Epidermal melanocyte (primary cell): Measurements from ENCODE around the gene DNPEP.
"Not testable (repeated sequence)": the region's sequence is repeated elsewhere in the genome, so short reads cannot be mapped to it uniquely, and the experiment has no call there.

Experiments used
- DNase-seq: peaks from one replicate; pipeline ENCODE4 v3.0.0; 2011; ENCODE audit warnings: low spot score; ENCODE audit not compliant: insufficient read length

DNPEP gene

DNA sequence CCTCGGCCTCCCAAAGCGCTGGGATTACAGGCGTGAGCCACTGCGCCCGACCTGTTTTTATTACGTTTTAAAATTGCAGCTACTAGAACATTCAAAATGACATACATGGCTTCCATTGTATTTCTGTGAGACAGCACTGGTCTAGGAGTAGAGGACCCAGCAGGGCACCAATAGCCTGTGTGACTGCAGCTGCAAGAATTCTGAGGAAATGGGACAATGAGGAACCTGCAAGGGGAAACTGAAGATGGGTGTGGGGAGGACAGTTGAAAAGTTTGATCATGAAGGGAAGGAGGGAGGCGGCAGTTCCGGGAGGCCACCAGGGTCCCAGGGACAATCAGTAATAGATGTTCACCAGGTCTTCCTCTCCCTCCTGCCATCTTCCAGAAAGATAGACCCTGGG lies 13.9 kb upstream of the DNPEP start:
- DNase-seq: no peak

DNA sequence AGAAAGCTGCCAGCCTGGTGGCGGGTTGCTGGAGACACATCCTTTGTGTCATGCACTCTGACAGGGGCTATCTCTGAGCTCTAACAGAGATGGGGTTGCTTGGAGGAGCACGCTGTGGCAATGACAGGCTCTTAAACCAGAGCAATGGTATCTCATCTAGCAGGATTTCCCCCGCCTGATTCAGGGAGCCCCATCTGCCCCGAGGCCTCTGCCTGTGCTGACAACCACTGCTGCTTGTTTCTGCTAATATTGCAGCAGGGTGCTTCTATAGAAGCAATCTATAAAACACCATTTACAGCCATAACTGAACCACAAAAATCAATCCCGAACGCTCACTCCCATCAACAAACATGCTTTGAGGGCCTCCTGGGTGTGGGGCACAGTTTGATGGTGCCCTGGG lies 12.8 kb upstream of the DNPEP start:
- DNase-seq: no peak

DNA sequence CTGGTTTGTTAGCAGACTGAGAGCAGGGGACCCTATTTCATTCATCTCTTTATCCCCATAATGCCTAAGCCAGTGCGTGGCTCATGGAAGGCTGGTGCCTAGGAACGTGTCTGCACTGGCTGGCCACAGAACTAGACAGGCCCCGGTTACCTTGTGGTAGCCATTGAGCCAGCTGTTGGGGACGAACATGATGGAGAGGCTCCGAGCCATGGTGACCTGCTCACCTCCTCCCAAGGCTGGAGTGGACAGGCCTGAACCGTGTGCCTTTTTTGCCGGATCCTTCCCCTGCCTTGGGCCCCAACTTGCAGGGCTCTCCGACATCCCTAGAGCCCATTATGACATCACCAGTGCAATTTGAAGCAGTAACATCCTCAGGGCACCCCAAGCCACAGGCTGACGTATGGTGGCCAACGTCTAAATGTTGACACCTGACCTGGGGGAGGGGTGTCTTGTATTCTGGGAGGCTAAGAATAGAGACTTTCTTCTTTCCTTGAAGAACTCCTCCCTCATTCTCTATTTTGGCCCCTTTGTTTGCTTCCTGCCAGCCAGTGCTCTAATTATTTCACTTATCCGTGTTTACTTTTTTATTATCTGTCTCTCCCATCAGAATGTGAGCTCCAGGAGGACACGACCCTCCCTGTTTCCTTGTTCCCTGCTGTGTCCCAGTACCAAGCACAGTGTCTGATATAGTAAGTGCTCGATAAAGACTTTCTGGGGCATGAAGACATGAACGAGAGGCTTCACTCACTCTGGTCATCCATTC lies 12.2 kb upstream of the DNPEP start:
- DNase-seq: no peak

DNA sequence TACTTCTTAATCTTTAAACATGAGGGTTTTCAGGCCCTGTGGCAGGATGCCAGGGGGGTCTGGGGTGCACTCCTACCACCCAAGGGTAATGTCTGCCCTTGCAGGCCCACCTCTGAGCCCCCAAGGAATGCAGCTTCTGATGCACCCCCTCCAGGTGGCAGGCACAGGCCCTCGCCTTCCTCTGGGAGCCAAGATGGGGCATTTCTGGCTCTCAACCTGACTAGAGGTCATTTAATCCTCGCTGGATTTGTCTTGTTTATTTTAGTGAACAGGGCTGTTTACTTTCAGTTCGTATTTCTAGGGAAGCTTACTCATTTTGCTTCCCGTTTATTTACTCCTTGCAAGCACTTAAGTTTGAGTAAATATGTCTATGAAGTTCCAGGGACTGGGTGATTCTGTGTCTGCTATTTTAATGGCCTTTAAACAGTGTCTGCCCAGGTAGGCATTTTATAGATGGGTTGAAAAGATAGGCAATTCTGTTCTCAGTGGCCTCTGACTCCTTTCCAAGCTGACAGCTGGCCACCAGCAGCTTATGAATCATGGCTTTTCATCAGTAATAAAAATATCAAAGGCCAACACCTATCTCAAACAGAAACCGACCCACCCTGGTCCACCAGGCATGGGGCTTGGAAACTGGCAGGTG lies 11.1 kb upstream of the DNPEP start:
- DNase-seq: no peak

DNA sequence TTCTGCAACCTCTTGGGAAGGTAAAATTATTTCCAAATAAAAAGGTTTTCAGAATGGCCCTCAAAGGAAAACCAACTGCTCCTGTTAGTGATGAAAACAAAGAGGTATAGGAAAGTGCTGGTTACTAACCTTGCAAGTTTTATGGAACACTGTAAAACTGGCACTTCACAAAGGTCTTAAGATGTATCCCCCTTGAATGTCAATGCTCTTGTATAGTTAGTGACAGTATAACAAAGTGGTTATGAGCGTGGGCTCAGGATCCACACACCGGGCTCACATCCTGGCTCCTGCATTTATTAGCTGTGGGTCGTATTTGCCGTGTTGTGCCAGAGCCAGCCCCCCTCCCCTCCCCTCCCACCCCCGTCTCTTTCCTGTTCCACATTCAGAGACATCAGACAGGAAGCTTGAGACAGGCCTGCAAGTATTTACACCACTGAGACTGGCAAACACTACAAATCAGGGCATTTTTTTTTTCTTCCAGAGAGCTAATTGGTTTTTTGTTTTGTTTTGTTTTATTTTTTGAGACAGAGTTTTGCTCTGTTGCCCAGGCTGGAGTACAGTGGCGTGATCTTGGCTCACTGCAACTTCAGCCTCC lies 9.2 kb upstream of the DNPEP start:
- no peak for DNase-seq

DNA sequence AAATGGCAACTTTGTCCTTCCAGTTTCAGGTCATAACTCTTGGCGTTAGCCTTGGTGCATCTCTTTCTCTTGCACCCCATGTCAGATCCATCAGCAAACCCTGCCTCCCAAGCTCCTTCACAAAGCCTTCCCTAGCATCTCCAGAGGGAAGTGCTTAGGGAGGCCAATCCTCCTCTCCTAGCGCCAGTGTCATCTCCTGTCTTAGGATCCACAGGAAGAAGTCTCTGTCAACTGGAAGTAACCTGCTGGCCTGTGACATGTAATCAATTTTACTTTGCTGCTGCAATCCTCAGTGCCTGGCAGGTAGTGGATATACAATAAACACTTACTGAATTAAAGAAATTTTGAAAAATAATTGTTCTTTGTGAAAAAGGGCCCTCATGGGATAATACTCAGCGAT lies 7.9 kb upstream of the DNPEP start:
- no peak for DNase-seq

DNA sequence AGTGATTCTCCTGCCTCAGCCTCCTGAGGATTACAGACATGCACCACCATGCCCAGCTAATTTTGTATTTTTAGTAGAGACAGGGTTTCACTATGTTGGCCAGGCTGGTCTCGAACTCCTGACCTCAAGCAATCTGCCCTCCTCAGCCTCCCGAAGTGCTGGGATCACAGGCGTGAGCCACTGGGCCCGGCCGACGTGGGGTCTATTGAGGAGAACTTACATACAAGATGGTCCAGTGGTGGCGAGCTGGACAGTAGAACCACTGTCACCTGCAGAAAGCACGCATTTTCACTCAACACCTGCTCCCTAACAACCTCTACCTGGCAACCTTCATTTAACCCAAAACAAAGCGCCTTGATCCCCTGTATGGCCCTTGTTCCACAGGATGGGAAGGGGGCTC lies 7.3 kb upstream of the DNPEP start:
- DNase-seq: not testable (repeated sequence)

DNA sequence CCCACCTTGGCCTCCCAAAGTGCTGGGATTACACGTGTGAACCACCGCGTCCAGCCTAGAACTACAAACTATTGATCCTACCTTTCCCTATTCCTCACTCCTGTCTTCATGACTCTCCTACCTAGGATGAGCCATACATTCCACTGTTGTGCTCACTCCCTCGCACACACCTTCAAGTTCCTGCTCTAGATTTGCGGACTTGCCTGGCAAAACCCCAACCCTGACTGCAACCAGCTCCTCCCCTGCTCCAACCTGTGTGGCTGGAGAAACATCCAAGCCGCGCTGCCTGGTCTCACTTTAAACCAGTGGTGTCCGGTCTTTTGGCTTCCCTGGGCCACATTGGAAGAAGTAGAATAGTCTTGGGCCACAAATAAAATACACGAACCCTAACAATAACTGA lies 5.0 kb upstream of the DNPEP start:
- DNase-seq: no peak

DNA sequence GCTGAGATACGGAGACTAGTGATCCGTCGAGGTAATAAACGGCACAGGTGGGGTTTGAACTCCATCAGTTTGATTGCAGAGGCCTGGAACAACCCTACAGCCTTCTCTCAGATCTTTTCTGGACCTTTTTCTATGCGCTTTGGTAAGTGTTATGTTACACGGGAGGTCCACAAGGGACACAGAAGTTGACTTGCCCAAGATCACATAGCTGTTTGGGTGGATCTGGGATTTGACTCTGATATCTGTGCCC lies 1.1 kb upstream of the DNPEP start:
- no peak for DNase-seq

DNA sequence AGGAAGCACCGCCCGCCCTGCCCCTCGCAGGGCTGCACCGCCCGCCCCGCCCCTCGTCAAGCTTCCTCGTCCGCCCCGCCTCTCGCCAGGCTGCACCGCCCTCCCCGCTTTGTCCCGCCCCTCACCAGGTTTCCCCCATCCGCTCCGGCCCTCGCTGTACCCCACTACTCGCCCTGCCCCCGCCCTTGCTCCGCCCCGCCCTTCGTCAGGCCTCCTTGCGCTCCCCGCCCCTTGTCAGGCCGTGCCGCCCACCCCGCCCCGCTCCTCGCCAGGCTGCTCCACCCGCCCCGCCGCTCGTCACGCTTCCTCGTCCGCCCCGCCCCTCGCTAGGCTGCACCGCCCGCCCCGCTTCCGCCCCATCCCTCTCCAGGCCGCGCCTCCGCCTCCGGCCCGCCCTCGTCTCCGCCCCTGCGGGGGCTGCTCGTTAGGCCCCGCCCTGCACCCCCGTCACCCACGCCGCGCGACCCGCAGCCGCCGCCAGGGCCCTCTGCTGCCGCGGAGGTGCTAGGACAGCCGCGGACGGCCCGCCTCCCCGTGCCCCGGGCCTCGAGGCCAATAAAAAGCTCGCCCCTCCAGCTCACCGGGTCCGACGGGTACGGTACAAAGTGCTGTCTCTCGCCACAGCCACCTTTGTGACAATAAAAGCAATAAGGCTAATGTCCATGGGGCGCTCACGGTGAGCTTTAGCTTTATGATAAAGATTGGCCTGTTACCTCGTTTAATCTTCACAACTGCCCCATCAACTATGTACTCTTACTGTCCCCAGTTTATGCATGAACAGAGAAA lies 602 bp upstream of the DNPEP start:
- peak; percentile 81 for DNase-seq

DNA sequence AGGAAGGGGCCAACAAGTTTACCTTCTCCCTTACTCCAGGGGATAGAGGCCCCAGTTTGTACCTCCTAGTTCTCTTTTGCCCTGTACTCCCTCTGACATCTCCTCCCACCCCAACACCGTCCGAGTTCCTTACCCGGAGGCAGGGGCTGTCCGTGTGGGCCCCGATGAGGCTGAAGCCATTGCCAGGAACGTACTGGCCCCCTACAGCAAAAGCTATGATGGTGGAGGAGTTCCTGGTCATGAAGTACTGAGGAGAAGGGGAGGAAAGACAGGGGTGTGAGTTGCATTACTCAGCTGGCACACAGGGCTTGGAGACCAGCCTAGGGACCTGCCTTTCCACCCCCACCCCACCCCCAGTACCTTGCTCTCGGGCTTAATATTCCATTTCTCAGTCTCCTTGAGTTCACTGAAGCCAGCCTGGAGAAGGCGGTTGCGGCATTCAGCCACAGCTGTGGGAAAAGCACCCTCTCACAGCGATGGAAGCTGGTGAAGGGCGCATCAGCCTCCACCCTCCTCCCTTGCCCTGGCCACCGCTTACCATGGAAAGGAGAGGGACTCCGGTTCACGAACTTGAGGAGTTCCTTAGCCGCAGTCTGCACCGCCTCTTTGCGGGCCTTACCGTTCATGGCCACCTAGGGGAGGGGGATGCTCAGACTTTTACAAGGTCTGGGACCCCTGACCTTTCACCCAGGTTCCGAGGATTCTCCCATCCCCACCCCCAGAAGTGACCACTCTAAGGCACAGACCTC lies 1.0 kb downstream of the DNPEP start:
- DNase-seq: no peak

DNA sequence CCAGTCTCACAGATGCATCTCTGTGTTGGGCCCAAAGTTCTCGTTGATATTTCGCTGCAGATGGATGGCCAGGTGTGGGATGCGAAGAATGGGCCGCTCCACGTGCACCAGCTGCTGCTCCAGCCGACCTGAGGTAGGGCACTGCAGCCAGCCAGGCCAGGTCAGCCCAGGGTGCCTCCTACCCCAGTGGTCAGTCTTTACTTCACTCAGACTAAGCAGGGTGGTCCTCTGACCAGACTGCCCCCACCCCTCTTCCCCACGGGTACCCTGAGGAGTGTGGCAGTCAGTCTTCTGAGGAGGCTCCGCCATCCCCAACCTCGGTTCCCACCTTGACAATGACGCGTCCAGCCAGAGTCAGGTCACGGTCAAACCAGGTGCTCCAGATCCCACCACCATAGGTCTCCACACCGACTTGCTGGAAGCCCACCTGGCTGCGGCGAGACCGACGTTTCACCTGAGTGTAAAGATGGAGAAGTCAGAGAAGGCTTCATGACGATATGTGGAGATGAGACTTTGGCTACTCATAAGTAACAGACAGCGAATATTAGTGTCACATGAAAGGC lies 1.7 kb downstream of the DNPEP start:
- no peak for DNase-seq

DNA sequence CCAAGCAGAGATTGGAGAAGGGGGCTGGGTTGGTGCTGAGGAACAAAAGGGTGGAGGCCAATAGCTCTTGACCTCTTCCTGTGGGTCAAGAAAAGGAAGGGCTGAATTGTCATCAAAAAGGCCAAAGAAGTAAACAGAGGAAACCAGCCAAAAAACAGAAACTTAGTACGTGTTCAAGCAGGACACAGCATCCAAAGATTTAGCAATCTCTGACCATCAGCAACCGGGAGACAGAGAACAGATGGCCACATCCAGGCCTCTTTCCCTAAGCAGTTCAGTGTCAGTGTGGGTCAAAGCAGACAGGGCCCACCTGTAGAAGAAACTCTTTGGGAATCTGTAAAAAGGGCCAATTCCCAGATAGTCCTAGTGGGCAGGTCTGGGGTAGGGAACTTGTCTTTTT lies 2.9 kb downstream of the DNPEP start:
- no peak for DNase-seq

DNA sequence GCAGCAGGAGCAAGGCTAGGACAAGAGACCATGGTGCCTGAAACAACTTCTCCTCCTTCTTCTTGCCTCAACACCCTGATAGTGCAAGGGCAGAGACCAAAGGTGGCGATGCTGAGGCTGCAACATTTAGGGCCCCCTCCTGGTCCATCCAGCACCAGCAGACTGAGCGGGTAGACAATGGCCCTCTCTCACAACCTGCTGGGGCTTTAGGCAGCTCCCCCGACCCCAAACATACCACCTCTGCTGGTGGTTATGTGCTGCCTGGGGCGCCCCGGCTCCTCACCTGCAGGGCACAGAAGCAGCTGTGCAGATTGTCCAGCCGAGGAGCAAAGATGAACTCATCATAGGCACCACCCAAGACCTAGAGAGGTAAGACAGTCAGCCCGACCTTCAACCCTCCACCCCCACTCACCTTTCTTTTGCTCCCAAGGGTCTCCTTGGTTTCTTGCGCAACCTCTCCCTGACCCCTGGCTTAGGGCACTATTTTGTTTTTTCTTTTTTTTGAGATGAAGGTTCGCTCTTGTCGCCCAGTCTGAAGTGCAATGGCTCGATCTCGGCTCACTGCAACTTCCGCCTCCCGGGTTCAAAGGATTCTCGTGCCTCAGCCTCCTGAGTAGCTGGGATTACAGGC lies 3.5 kb downstream of the DNPEP start:
- no peak for DNase-seq

DNA sequence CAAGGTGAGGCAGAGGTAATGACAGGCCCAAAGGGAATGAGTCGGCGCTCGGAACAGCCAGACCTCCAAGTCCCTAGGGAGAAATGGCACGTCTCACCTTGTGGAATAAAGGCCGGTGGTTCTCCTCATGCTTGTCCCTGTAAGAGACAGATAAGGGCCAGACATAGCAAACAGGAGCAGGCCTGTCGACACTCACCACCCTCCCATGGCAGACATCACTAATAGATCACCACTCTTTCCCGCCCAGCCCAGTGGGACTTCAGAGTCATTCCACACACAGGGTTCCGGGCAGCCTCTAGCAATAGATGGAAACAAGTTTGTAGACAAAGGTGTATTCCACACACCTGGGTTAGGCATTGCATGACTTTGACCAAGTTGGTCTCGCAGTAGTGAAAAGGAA lies 6.3 kb downstream of the DNPEP start:
- no peak for DNase-seq

DNA sequence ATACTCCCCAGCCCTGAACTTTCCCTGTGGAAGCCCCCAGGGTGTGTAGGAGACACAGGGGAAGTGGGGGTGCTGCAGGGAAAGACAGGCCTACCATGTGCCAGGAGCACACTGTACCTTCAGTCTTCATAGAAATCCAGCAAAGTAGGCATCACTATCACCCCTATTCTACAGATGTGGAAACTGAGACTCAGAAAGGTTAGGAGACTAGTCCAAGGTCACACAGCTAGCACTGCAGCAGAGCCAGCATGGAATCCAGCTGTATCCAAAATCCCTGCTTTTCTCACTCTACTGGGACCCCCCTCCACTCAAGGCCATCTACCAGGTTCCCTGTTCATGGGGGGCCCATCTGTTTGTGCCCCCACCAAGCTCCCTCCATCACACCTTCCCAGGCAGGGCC lies 6.8 kb downstream of the DNPEP start:
- DNase-seq: no peak

DNA sequence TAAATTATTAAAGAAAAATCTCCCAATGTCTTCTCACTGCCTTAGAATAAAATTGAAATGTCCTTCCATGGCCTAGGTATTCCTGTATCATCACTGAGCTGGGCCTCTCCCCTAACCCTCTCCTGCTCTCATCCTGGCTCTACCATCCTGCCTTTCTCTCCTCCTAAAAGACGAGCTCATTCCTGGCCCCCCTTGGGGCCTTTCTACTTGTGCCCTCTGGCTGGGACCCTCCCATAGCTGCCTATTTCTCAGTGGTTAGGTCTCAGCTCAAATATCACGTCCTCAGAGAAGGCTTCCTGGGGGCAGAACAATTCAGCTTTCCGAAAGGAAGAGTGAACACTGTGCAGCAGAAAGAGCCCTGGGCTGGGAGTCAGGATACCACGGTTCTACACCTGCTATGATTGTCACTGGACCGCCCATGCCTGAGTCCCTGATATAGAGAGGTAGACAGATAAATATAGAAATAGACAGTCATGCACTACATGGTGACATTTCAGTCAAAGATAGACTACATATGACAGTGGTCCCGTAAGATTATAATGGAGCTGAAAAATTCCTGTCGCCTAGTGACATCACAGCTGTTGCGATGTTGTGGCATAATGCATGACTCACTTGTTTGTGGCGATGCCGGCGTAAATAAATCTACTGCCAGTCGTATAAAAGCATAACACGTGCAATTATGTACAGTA lies 9.4 kb downstream of the DNPEP start:
- DNase-seq: no peak

DNA sequence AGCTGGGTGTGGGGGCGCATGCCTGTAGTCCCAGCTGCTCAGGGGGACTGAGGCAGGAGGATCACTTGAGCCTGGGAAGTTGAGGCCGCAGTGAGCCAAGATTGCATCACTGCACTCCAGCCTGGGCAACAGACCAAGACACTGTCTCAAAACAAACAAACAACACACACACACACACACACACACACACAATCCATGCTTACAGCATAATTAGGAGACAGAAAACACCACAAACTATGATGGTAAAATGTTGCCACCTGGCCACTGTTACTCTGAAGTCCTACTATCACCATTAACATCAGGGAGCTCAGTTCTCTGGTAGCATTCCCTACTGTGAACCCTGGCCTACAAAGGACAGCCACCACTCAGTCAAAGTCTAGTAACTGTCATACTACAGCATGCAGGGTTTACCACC lies 18.3 kb downstream of the DNPEP start:
- no peak for DNase-seq

DNA sequence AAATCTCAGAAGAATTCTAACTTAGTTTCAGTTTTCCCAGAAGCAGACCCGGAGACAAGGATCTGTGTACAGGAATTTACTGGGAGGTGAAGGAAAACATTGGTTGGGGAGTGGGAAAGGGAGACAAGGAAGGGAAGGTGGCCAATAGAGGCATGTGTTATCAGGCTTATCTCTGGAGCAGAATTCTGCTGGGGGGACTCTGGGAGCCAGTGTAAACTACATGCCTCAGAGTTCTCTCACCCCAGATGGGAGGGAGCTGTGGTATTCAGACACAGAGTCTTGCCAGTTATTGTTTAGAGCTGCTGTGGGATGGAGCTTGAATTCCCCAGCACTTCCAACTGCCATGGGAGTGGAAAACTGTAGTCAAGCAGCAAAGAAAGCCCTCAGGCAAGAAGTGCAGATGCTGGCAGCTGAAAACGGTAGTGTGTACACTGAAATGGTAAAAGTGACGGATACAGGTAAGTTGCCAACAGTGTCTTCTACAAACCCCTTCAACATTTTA lies 19.0 kb downstream of the DNPEP start:
- DNase-seq: no peak

DNA sequence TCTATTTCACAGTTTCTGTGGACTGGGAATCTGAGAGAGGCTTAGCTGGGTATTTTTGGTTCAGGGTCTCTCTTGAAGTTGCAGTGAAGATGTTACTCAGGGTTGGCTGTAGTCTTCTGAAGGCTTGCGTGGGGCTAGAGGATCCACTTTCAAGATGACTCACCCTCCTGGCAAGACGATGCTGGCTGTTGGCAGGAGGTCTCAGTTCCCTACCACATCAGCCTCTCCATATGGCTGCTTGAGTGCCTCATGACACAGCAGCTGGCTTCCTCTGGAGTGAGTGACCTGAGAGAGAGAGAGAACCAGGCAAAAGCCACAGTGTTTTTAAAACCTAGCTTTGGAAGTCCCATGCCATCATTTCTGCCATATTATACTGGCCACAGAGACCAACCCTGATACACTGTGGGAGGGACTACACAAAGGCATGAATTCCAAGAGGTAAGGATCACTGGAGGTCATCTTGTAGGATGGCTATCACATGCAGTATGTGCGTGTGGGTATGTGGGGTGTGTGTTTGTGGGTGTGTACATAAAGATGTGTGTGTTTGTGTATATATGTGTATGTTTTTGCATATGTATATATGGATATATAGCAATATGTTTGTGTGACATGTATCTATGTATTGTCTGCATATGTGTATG lies 25.1 kb downstream of the DNPEP start:
- peak; percentile 44 for DNase-seq
